ENCODE results near the gene ANKRD45. TPM values are rescaled to one million over a fixed set of nuclear protein-coding genes. Genes with fewer than 3 reads are reported as not detected.
"Not testable (repeated sequence)": the region's sequence is repeated elsewhere in the genome, so short reads cannot be mapped to it uniquely, and the experiment has no call there.

The ANKRD45 gene
- total RNA-seq, 1 donor from 2014 or later: 0.24 TPM

GRCh38 chr1:173660306-173660705, 9.3 kb downstream of the ANKRD45 start:
- intact Hi-C loops (cut with DNase I): no loop called here
- DNase-seq (no peak), ATAC-seq (ENCODE audit: poor library complexity) (no peak)

DNA sequence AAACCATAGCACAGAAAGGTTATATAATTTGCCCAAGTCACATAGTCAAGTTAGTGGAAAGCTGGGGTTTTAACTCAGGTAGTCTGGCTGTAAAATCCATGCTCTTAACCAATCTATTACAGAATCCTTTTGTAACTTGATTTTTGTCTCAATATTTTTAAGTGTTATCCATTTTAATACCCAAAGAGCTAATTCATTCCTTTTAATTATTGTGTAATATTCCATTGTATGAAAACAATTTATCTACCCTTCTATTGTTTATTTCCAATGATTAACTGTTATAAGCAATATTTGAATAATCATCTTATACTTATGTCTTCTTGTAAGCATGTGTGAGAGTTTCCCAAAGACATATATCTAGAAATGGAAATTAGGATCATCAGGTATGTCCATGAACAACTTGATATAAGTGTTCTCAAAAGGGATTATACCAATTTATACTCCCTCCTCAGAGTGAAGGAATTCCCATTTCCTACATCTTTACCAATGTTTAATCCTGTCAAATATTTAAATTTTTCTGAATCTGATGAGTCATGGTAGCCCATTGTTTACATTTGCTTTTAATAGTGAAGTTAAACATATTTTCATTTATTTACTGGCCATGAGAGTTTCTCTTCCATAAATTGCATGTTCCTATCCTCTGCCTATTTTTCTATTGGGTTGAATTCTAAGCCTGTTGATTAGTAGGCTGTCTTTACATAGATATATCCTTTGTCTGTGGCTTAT, 20.6 kb downstream of the ANKRD45 start:
- intact Hi-C loops (cut with DNase I): no loop called here
- no peak for ATAC-seq (ENCODE audit: poor library complexity)

GRCh38 chr1:173646656-173647055, 23.0 kb downstream of the ANKRD45 start:
- DNase-seq (no peak), ATAC-seq (ENCODE audit: poor library complexity) (no peak)
- intact Hi-C loops (cut with DNase I): no loop called here

More for the DNA sequence above, 20.6 kb downstream of the ANKRD45 start:
- DNase-seq: no peak

DNA sequence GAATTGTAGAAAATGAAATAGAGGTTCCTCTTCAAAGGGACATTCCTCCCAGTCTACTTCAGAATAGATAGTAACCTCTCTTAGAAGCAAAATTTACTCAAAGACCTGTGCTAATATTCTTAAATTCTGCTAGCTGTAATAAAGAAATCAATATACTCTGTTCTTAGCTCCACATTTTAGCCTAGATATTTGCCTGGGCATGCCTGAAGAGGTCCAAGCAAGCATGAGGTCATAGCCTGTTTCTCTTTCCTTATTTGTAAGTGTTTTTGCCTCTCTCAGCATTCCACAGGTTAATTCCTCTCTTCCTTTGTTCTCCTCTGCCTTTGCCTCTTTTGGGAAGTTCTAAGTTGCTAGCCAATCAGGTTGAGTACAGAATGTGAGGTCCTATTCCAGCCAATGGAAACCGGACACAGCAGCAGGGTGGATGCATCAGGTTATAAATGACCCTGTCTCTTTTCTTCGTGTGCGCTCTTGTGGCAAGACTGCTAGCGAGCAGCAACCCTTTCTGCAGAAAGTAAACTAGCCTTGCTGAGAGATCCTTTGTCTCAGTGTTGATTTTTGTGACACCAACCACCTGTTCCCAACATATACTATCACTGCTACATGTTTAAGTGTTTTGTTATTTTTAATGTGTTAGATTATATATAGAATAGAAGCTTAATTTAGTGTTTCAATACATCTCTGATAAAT, 27.1 kb downstream of the ANKRD45 start:
- ATAC-seq (ENCODE audit: poor library complexity); DNase-seq; intact Hi-C loops (cut with DNase I): not testable (repeated sequence)

DNA sequence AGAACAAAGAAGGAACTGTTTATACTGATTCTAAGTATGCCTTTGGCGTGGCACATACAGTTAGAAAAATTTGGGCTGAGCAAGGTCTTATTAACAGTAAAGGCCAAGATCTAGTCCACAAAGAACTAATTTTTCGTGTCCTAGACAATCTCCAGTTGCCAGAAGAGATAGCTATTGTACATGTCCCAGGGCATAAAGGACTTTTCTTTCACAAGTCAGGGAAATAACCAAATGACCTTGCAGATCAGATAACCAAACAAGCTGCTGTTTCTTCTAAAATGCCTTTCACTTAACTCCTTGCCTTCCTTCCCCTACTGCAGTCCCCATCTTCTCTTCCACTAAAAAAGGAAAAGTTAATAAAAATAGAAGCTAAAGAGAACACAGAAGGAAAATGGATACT, 30.5 kb downstream of the ANKRD45 start:
- no peak for DNase-seq
- no peak for ATAC-seq (ENCODE audit: poor library complexity)
- intact Hi-C loops (cut with DNase I): no loop called here

DNA sequence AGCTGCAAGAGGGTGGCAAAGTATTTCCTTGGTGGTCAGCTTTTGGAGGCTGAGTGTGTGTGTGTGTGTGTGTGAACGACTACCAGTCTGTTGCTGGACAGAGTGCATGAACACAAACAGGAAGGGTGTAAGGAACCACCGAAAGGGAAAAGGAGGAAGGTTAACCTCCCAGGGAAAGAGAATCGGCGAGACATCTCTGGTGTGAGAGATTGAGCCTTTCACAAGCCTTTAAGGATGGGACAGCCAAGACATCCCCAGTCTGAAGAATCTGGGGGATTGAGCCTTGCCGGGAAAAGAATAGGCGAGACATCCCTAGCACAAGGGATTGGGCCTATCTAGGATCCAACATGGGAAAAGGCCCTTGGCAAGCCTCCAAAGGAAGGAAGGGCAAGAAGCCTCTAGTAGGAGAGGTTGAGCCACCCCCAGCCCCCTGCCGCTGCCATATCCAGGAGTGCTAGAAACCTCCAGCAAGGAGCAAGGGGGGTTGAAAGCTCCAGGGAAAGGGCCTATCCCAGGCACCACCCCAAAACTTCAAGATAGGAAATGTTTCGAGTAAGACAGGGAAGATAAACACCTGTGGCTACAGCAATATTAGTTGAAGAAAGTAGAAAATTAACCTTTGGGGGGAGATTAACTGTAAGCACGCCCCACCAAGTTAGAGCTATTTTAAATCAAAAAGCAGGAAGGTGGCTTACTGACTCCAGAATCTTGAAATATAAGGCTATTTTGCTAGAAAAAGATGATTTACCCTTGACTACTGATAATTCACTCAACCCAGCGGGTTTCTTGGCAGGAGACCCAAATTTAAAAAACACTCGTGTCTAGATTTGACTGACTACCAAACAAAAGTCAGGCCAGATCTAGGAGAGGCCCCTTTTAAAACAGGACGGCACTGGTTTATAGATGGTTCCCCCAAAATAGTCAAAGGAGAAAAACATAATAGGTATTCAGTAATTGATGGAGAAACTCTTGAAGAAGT, 31.3 kb downstream of the ANKRD45 start:
- intact Hi-C loops (cut with DNase I): no loop called here
- ATAC-seq (ENCODE audit: poor library complexity) (no peak), DNase-seq (no peak)

- ATAC-seq (ENCODE audit: poor library complexity); DNase-seq; intact Hi-C loops (cut with DNase I): not testable (repeated sequence)
Observed at GRCh38 chr1:173637236-173638042, 32.2 kb downstream of the ANKRD45 start.

DNA sequence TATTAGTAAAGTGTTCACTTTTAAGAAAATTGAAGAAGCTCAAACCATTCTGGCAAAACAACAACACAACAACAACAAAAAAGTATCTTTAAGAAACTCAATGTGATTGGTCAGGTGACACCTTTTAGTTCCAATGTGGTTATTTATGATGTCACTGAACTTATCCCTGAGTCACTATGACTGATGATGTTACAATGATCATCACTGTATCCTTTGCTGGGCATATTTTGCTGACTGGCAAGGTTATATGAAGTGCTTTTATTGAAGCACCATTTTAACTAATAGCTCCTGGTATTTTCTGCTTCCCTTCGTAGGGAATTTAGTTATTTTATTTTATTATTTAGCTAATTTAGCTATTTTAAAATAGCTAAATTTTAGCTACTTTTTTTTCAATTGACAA, 34.5 kb downstream of the ANKRD45 start, which contains the start of gene TEX50:
TEX50 (plus strand) TSS at position 223 of the 400 bp plus-strand sequence. CDS start 184 bp downstream, outside the sequence.
- intact Hi-C loops (cut with DNase I): no loop called here
- ATAC-seq (ENCODE audit: poor library complexity) (no peak), DNase-seq (no peak)

DNA sequence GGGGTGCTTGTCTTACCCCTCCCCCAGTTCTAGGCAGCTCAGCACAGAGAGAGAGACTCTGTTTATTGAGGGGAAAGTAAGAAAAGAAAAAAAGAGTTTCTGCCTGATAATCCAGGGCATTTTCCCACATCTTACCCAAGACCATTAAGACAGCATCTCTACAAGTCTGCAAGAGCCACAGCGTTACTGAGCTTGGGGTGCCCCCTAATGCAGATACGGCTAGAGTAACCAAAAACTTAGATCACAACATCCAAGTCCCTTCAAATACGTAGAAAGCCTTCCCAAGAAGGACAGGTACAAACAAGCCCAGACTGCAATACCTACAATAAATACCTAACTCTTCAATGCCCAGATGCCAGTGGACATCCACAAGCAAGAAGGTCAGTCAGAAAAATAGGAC, 40.8 kb downstream of the ANKRD45 start:
- intact Hi-C loops (cut with DNase I): no loop called here
- no peak for ATAC-seq (ENCODE audit: poor library complexity)
- no peak for DNase-seq

- intact Hi-C loops (cut with DNase I): no loop called here
- ATAC-seq (ENCODE audit: poor library complexity) (no peak), DNase-seq (no peak)
Observed at GRCh38 chr1:173627269-173627668, 42.4 kb downstream of the ANKRD45 start.

- ATAC-seq (ENCODE audit: poor library complexity) (no peak), DNase-seq (no peak)
- intact Hi-C loops (cut with DNase I): no loop called here
Observed at GRCh38 chr1:173616859-173617258, 52.8 kb downstream of the ANKRD45 start.

GRCh38 chr1:173613086-173613485, 56.6 kb downstream of the ANKRD45 start:
- ATAC-seq (ENCODE audit: poor library complexity); intact Hi-C loops (cut with DNase I); DNase-seq: not testable (repeated sequence)

GRCh38 chr1:173608503-173609216, 61.0 kb downstream of the ANKRD45 start:
- intact Hi-C loops (cut with DNase I): no loop called here
- ATAC-seq (ENCODE audit: poor library complexity): no peak
- no peak for DNase-seq

DNA sequence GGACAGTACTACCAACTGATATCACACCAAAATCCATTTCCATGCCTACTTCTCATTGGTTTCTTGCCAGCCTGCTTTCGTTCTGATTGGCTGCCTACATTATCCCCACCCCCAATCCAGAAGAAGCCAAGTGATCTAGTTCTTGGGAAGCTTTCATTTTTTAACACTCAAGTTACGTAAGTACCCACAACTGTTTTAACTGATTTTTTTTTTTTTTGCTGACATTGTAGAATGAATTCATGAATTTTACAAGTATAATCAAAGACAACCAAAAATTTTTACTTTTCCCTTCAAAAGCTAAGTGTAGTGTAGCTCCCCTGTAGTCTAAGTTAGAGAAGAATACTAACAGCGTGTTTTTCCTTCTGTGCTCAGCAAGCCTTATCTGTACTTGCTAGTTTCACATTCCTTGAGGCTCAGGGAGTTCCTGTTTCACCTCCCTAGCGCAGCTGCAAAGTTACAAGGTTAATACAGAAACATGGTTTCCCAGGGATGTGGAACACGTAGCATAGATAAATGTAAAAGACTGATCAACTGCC, 66.5 kb downstream of the ANKRD45 start, which contains the start of gene SLC9C2:
SLC9C2 (minus strand) TSS at position 17 of the 536 bp plus-strand sequence. CDS start 1,296 bp downstream, outside the sequence.
- no peak for DNase-seq
- intact Hi-C loops (cut with DNase I): no loop called here
- peak; percentile 81 for ATAC-seq (ENCODE audit: poor library complexity)

GRCh38 chr1:173601588-173601987, 68.1 kb downstream of the ANKRD45 start:
- intact Hi-C loops (cut with DNase I): no loop called here
- ATAC-seq (ENCODE audit: poor library complexity) (no peak), DNase-seq (no peak)

DNA sequence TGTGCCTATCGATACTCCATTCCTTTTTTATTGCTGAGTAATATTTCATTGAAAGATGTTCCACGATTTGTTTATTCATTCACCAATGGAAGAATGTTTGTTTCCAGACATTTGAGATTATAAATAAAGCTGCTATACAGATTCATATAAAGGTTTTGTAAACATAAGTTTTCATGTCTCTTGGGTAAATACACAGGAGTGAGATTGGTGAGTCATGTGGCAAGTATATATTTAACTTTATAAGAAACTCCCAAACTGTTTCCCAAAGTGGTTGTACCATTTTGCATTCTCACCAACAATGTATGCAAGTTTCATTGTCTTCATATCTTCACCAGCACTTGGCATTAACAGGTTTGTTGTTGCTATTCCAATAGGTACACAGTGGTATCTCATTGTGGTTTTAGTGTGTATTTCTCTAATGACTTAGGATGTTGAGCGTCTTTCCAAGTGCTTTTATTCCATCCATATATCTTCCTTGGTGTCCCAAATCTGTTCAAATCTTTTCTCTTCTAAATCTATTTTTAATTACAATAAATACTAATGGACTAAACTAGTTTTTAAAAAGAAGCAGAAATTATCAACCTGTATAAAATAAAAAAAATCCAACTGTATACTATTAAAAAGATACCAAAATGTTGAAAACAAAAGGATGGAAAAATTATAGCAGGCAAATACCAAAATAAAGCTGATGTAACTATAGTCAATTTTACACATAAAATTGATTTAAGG, 73.4 kb downstream of the ANKRD45 start:
- intact Hi-C loops (cut with DNase I): no loop called here
- no peak for DNase-seq
- ATAC-seq (ENCODE audit: poor library complexity): no peak
